HG02870 (cell line): Measurements from ENCODE around the gene MRAP2.
"Not testable (repeated sequence)": the region's sequence is repeated elsewhere in the genome, so short reads cannot be mapped to it uniquely, and the experiment has no call there.

Experiments used
- ATAC-seq: cut with Tn5 transposase; IDR thresholded peaks from one replicate; pipeline ENCODE4 v1.9.1; 2021; ENCODE audit warnings: mild to moderate bottlenecking, moderate library complexity; ENCODE audit not compliant: unreplicated experiment

The MRAP2 gene

GRCh38 chr6:84028350-84028749 is 5.2 kb upstream of the MRAP2 start:
- no peak for ATAC-seq

DNA sequence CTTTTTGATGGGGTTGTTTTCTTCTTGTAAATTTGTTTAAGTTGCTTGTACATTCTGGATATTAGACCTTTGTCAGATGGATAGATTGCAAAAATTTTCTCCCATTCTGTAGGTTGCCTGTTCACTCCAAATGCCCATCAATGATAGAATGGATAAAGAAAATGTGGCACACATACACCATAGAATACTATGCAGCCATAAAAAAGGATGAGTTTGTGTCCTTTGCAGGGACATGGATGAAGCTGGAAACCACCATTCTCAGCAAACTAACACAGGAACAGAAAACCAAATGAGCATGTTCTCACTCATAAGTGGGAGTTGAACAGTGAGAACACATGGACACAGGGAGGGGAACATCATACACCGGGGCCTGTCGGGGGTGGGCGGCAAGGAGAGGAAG is 1.6 kb upstream of the MRAP2 start:
- not testable (repeated sequence) for ATAC-seq

DNA sequence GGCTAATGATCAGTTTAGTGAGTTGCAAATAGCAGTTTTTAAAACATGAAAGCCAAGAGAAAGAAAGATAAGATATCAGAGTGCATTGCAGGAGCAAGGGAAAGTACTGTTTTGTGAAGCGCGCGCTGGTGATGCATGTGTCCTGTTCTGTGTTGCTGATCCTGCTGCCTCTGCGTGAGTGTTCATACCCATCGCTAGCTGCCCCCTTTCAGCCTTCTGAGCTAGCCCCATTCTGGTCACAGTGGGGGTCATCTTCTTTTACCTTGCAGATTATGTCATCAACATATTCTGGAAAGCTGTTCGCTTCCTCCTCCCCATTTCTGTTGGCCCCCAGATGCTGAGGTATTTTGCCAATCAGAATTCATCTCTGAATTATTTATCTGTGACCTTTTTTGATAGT is 1.9 kb downstream of the MRAP2 start:
- ATAC-seq, result no peak

DNA sequence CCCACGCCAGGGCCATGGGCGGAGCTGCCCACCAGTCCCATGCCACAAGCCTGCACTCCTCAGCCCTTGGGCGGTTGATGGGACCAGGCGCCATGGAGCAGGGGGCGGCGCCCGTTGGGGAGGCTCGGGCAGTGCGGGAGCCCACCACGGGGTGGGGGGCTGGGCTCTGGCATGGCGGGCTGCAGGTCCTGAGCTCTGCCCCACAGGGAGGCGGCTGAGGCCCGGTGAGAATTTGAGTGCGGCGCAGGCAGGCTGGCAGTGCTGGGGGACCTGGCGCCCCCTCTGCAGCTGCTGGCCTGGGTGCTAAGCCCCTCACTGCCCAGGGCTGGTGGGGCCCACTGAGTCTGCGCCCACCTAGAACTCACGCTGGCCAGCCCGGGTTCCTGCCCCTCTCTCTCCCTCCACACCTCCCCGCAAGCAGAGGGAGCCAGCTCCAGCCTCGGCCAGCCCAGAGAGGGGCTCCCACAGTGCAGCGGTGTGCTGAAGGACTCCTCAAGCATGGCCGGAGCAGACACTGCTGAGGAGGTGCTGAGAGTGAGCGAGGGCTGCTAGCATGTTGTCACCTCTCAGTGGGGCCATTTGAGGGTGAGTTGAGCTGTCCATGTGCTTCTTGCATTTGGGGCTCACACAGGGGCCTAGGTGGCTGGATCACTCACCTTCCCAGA is 4.0 kb downstream of the MRAP2 start:
- ATAC-seq, result no peak

DNA sequence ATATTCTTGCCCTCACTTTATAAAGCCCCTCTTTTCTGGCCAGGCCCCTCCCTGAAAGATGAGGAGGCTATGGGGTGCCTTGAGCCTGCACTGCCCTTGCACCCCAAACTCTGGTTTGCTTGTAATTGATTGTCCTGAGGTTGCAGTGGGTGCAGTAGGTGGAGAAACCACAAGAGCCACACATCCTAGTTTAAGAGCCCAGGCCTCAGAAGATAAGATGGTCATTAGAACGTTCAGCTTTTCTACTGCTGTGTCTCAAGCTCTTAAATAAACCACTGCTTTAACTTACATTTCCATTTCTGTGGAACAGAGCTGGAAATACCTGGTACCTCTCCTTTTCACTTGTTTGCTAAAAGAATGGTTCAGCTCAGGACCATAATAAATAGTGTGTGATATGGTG is 9.0 kb downstream of the MRAP2 start:
- ATAC-seq, result no peak

- no peak for ATAC-seq
These were observed 10.0 kb downstream of the MRAP2 start for GRCh38 chr6:84043555-84043954.

- ATAC-seq, result no peak
These were observed 13.2 kb downstream of the MRAP2 start for GRCh38 chr6:84046755-84047154.

- ATAC-seq, result no peak
These were observed 15.0 kb downstream of the MRAP2 start for GRCh38 chr6:84048588-84048987.

GRCh38 chr6:84050408-84050807 is 16.8 kb downstream of the MRAP2 start:
- ATAC-seq, result no peak

GRCh38 chr6:84052204-84052882 is 18.8 kb downstream of the MRAP2 start:
- ATAC-seq, result no peak

- no peak for ATAC-seq
These were observed 19.3 kb downstream of the MRAP2 start for GRCh38 chr6:84052883-84053241.

DNA sequence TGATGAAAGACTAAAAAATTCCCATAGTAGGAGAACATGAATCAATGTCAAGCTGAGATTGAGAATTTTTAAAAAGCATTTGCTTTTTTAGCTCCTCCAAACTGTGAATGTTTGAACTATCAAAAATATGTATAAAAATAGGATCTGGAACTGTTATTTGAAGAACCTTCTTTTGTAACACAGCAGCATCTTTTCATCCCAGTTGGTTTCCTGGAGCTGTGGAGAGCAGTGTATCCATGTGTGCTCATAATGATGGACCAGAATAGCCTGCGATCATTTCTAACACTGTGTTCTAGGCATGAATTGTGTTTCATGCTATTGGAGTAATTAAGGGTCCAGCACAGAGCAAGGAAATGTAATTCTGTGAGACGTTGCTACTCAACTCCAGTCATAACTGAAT is 22.1 kb downstream of the MRAP2 start:
- no peak for ATAC-seq

- no peak for ATAC-seq
These were observed 24.3 kb downstream of the MRAP2 start for GRCh38 chr6:84057908-84058307.

DNA sequence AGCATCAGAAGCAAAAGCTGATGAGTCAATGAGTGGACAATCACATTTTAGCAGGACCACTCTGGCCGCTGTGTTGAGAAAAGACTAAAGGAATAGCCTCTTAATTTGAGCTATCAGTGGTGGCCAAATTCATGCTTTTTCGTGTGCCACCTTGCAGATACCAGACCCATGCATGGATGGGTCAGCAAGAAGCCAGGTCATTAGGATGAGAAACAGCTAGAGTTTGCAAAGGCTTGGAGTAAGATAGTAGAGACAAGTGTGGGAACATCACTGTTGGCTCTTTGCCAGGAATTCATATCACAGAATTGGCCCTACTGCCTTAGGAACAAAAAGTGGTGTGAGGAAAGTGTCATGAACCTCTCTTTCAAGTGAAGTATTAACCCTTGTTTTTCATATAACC is 25.5 kb downstream of the MRAP2 start:
- no peak for ATAC-seq

DNA sequence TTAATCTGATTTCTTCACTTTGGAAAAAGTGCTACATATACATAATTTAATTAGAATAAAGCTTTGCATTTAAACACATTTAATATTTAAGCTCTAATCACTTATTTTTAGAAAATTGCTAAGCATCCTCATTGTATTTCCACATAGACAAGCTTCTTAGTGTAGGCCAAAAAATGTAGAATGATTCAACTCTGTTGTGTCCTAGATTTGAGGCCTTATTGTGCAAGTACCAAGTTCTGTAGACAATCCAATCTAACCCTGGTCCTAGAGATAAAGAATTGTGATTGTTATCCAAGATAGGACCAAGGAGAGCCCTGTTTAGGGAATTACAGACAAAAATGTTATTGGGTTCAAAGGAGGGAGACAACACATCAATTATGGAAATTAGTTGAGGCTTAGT is 27.6 kb downstream of the MRAP2 start:
- no peak for ATAC-seq

- ATAC-seq, result no peak
These were observed 28.2 kb downstream of the MRAP2 start for GRCh38 chr6:84061613-84062398.

- ATAC-seq, result no peak
These were observed 29.1 kb downstream of the MRAP2 start for GRCh38 chr6:84062519-84063154.

DNA sequence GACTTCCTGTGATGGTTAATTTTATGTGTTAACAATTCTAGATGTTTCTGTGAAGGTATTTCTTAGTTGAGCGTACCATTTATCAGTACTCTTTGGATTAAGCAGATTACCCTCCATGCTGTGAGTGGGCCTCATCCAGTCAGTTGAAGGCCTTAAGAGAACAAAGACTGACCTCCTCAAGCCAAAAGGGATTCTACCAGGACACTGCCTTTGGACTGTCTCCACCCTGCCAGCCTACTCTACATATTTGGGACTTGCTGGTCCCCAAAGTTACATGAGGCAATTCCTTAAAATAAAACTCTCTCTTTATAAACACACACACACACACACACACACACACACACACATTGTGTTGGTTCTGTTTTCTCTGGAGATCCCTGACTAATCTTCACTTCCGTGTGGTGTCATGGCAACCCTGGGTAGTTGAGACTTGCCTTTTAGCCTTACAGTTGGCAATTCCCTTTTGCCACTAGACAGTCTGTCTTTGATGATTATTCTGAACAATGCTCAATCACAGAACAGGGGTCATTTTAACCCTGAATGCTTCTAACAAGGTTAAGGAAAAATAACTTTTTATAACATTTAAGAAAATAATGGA is 32.2 kb downstream of the MRAP2 start:
- ATAC-seq, result no peak

DNA sequence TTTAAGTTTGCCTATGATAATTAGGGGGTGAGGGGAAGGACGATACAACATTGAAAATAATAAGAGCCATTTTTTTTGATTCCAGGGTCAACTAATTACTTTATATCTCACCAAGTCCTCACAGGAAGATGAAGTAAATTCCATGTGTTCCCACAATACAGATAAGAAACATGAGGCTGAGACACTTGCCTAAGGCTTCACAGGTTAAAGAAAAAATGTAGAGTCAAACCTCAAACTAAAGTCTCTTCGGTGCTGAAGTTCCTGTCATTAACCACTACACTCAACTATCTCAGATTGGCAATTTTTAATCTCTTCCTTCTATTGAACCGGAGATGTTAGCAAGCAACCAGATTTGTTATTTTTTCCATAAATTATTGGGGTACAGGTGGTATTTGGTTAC is 33.0 kb downstream of the MRAP2 start:
- ATAC-seq, result no peak

GRCh38 chr6:84068873-84069272 is 35.3 kb downstream of the MRAP2 start:
- not testable (repeated sequence) for ATAC-seq

GRCh38 chr6:84072442-84072997 is 38.9 kb downstream of the MRAP2 start:
- ATAC-seq, result no peak
